Breast epithelium (tissue), 4 donors: ENCODE results near the gene RPS5. TPM values are rescaled to one million over a fixed set of nuclear protein-coding genes. Genes with fewer than 3 reads are reported as not detected.

Experiments used
- DNase-seq, 2 donors: peaks; one replicate each; pipeline ENCODE4 v3.0.0-alpha.2; 2019; ENCODE audit warnings: low spot score in 2 of 2
- H3K27ac ChIP-seq, 2 donors: fragments of 200-600 bp; sonication (generic) in 1 of 2; one replicate each; pipeline ENCODE4 v1.5.1; 2016 to 2019; ENCODE audit warnings: mild to moderate bottlenecking in 1 of 2
- H3K27me3 ChIP-seq, 2 donors: fragments of 200-600 bp; sonication (generic) in 1 of 2; one replicate each; pipeline versions ENCODE4 v1.5.1 to v1.6.0; 2017 to 2019; ENCODE audit warnings: control low read depth in 1 of 2, mild to moderate bottlenecking in 1 of 2
- H3K36me3 ChIP-seq: fragments of 200-600 bp; one replicate; pipeline ENCODE4 v1.5.1; 2019
- H3K4me1 ChIP-seq, 2 donors: fragments of 200-600 bp; sonication (generic); one replicate each; pipeline ENCODE4 v1.5.1; 2016 to 2019; ENCODE audit warnings: control low read depth in 1 of 2
- H3K4me3 ChIP-seq, 3 donors: fragments of 200-600 bp; sonication (generic); 1 replicate in 2 of 3; 2 replicates in 1 of 3; pipeline ENCODE4 v1.5.1; 2016 to 2019; ENCODE audit warnings: mild to moderate bottlenecking in 3 of 3, moderate library complexity in 2 of 3
- H3K9me3 ChIP-seq, 2 donors: fragments of 200-600 bp; sonication (generic) in 1 of 2; one replicate each; pipeline ENCODE4 v1.5.1; 2016 to 2019; ENCODE audit warnings: control low read depth in 1 of 2
- CTCF ChIP-seq, 3 donors: fragments of 450-650 bp; IDR thresholded peaks; one replicate each; pipeline ENCODE4 v1.5.1; 2016 to 2017; ENCODE audit warnings: antibody characterized with exemption in 3 of 3, mild to moderate bottlenecking in 3 of 3, moderate library complexity in 3 of 3
- POLR2A ChIP-seq: fragments of 450-650 bp; IDR thresholded peaks from one replicate; pipeline ENCODE4 v1.6.1; 2016; ENCODE audit warnings: antibody characterized with exemption, mild to moderate bottlenecking, moderate library complexity
- POLR2AphosphoS5 ChIP-seq, 3 donors: sonication (generic); formaldehyde crosslinking; IDR thresholded peaks; one replicate each; pipeline ENCODE4 v1.6.1; 2017; ENCODE audit warnings: antibody characterized with exemption in 3 of 3
- intact Hi-C: fragments of 100-400 bp; cut with DNase I; formaldehyde crosslinking; loops from one replicate; pipeline ENCODE4 v1.15.1; 2023; ENCODE audit warnings: low total_unique reads
- total RNA-seq, 3 donors: library from RNA; depleted of rRNA; stranded (reverse); fragments of >200 nt; gene quantifications; one replicate each; pipeline ENCODE4 v1.1.0, GENCODE V29; 2016

The RPS5 gene
- total RNA-seq, 3 donors from 2014 or later = 1,794 to 2,659 (median 2,022) TPM

DNA sequence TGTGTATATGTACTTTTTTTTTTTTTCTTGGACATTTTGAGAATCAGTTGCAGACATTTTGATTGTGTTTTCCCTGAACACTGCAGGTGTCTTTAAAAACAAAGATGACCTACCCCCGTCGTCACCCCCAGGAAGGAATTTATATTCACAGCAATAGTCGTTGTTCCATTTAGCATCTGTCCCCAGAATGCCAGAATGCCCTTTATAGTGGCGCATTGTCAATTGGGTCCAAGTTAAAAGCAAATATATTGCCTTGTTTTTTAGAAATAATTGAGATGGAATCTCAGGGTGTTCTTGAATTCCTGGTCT, 6.6 kb downstream of the RPS5 start:
- intact Hi-C loops = no loop called here
- Histone ChIP-seq H3K36me3 (no peaks in the 10 kb centered on the region), H3K27ac (no peak overlapping the region)

GRCh38 chr19:58394821-58395219, 7.8 kb downstream of the RPS5 start:
- Histone ChIP-seq H3K4me3 (no peak overlapping the region), H3K36me3 (no peaks in the 10 kb centered on the region), H3K9me3 (no peaks in the 10 kb centered on the region), H3K27me3 (peaks cover 0 to 14% of the 10 kb centered on the region in 2 donors), H3K4me1 (peaks cover 0 to 7% of the 10 kb centered on the region in 2 donors), H3K27ac (no peak overlapping the region)
- no peak for DNase-seq
- intact Hi-C loops = no loop called here
- TF ChIP-seq CTCF (IDR thresholded peaks at IDR 0.05) (no peak), POLR2AphosphoS5 (IDR thresholded peaks at IDR 0.05) (no peak), POLR2A (no peak)

More for the DNA sequence above, 6.6 kb downstream of the RPS5 start:
- no peaks in the 10 kb centered on the region for H3K9me3 ChIP-seq
- peaks cover 0 to 14% of the 10 kb centered on the region in 2 donors for H3K27me3 ChIP-seq
- TF ChIP-seq POLR2A (no peak), POLR2AphosphoS5 (IDR thresholded peaks at IDR 0.05) (no peak), CTCF (IDR thresholded peaks at IDR 0.05) (no peak)
- peaks cover 0 to 7% of the 10 kb centered on the region in 2 donors for H3K4me1 ChIP-seq
- no peak for DNase-seq
- no peak overlapping the region for H3K4me3 ChIP-seq

DNA sequence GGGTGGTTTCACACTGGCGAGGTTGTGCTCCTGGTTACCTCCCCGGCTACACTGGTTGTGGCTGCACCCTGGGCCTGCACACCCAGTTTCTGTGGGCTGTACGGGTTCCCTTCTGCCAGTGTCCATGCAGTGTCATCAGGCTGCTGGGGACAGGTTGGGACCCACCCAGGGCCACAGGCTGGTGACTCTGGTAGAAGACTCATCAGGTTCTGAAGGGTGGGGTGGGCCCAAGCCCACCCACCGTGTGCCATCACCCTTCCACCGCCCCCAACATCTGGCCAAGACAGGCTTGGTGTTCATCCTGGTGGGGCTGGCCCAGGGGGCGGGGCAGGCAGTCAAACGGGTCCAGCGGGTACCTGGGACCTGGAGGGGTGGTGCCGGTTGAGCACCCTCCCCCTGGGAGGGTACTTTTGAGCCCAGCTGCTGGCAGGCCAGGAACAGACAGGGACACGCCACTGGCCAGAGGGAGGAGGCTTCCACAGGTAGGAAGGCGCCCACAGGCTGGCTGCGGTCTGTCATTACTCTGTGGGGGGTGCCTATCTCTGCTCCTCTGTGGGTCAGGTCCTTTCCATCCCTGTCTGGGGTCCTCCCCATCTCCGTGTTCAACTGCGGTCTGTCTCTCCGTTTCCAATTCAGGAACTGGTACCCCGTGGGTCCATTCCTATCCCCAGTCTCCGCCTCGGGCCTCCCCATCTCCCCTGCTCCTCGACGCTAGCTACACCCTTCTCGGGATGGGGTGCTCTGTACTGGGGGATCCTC, 8.3 kb downstream of the RPS5 start, which contains the start of gene RNF225:
Gene RNF225 (plus strand): TSS at position 437 of the 759 bp plus-strand sequence. CDS start 434 bp downstream, outside the sequence.
- no peak for TF ChIP-seq POLR2A
- TF ChIP-seq CTCF (IDR thresholded peaks at IDR 0.05) = no peak
- peak in 1 of 3 donors; percentile 12 for TF ChIP-seq POLR2AphosphoS5 (IDR thresholded peaks at IDR 0.05)
- Histone ChIP-seq H3K36me3 (no peaks in the 10 kb centered on the region), H3K9me3 (no peaks in the 10 kb centered on the region), H3K27ac (peak within 1 kb of the TSS in 1 of 2 donors; percentile 45), H3K4me3 (peak within 1 kb of the TSS in 2 of 3 donors; percentile 44 to 66), H3K4me1 (peaks cover 1 to 7% of the 10 kb centered on the region in 2 donors), H3K27me3 (peaks cover 0 to 14% of the 10 kb centered on the region in 2 donors)
- intact Hi-C loops = no loop called here
- DNase-seq = peak; percentile 60 to 73

- TF ChIP-seq POLR2AphosphoS5 (IDR thresholded peaks at IDR 0.05) = no peak
- TF ChIP-seq CTCF (IDR thresholded peaks at IDR 0.05) = no peak
- TF ChIP-seq POLR2A = no peak
These were observed 9.0 kb downstream of the RPS5 start for GRCh38 chr19:58395979-58396627.

More at GRCh38 chr19:58395979-58396627, 9.0 kb downstream of the RPS5 start:
- Histone ChIP-seq H3K4me1 (peaks cover 5 to 7% of the 10 kb centered on the region in 2 donors), H3K27me3 (peaks cover 0 to 14% of the 10 kb centered on the region in 2 donors), H3K36me3 (no peaks in the 10 kb centered on the region), H3K27ac (peak overlapping the region in 1 of 2 donors; percentile 45), H3K4me3 (peak overlapping the region in 2 of 3 donors; percentile 44 to 66), H3K9me3 (no peaks in the 10 kb centered on the region)
- no peak for DNase-seq
- intact Hi-C loops = no loop called here
